Measurements from ENCODE around the gene GPR78. TPM values are rescaled to one million over a fixed set of nuclear protein-coding genes. Genes with fewer than 3 reads are reported as not detected.

GPR78 gene
- total RNA-seq, 6 donors from 2014 or later, result 0.03 to 0.07 TPM; not detected in 4

GRCh38 chr4:8605289-8605688, 25.1 kb downstream of the GPR78 start:
- H3K27me3 ChIP-seq, result no peaks in the 10 kb centered on the region
- DNase-seq (no peak), ATAC-seq (ENCODE audit: low FRiP score in 2 of 2) (no peak)
- peaks cover 4 to 5% (median 4%) of the 10 kb centered on the region in 4 donors for H3K4me1 ChIP-seq
- H3K27ac ChIP-seq, result no peak overlapping the region
- no peak overlapping the region for H3K4me3 ChIP-seq
- no peaks in the 10 kb centered on the region for H3K36me3 ChIP-seq
- no peaks in the 10 kb centered on the region for H3K9me3 ChIP-seq
- TF ChIP-seq POLR2AphosphoS5 (IDR thresholded peaks at IDR 0.05) (no peak), EP300 (IDR thresholded peaks at IDR 0.05) (no peak), CTCF (IDR thresholded peaks at IDR 0.05) (no peak), POLR2A (IDR thresholded peaks at IDR 0.05) (no peak)
- WGBS, 2 donors, result 85 to 94% methylated on average over 1 of the region's 1 CpG

- H3K27ac ChIP-seq, result no peak overlapping the region
- 73 to 83% methylated on average over 6 to 26 of the region's 26 CpGs for WGBS, 2 donors
Observed at GRCh38 chr4:8606476-8606875, 26.3 kb downstream of the GPR78 start.

GRCh38 chr4:8606966-8607365, 26.8 kb downstream of the GPR78 start:
- TF ChIP-seq POLR2AphosphoS5 (IDR thresholded peaks at IDR 0.05), result no peak
- no peak for TF ChIP-seq EP300 (IDR thresholded peaks at IDR 0.05)
- no peak for TF ChIP-seq POLR2A (IDR thresholded peaks at IDR 0.05)
- no peak for TF ChIP-seq CTCF (IDR thresholded peaks at IDR 0.05)

More at GRCh38 chr4:8606476-8606875, 26.3 kb downstream of the GPR78 start:
- DNase-seq (peak in 1 of 2 donors; percentile 70), ATAC-seq (ENCODE audit: low FRiP score in 2 of 2) (no peak)
- no peaks in the 10 kb centered on the region for H3K36me3 ChIP-seq
- TF ChIP-seq POLR2AphosphoS5 (IDR thresholded peaks at IDR 0.05), result no peak
- TF ChIP-seq EP300 (IDR thresholded peaks at IDR 0.05), result no peak
- no peak for TF ChIP-seq POLR2A (IDR thresholded peaks at IDR 0.05)
- no peak for TF ChIP-seq CTCF (IDR thresholded peaks at IDR 0.05)
- peaks cover 4 to 5% (median 4%) of the 10 kb centered on the region in 4 donors for H3K4me1 ChIP-seq
- no peaks in the 10 kb centered on the region for H3K9me3 ChIP-seq
- no peak overlapping the region for H3K4me3 ChIP-seq
- no peaks in the 10 kb centered on the region for H3K27me3 ChIP-seq

GRCh38 chr4:8607603-8608481, 27.6 kb downstream of the GPR78 start:
- 14 to 36% methylated on average over 6 to 37 of the region's 42 CpGs for WGBS, 2 donors
- Histone ChIP-seq H3K4me3 (no peak overlapping the region), H3K4me1 (peaks cover 4 to 5% (median 4%) of the 10 kb centered on the region in 4 donors), H3K36me3 (no peaks in the 10 kb centered on the region), H3K27me3 (no peaks in the 10 kb centered on the region), H3K27ac (no peak overlapping the region), H3K9me3 (no peaks in the 10 kb centered on the region)
- ATAC-seq (ENCODE audit: low FRiP score in 2 of 2), result peak in 1 of 2 donors; percentile 65
- TF ChIP-seq CTCF (IDR thresholded peaks at IDR 0.05) (peak; percentile 81 to 96 (median 86)), POLR2A (IDR thresholded peaks at IDR 0.05) (no peak), EP300 (IDR thresholded peaks at IDR 0.05) (no peak), POLR2AphosphoS5 (IDR thresholded peaks at IDR 0.05) (no peak)
- DNase-seq, result peak in 1 of 2 donors; percentile 92

More at GRCh38 chr4:8606966-8607365, 26.8 kb downstream of the GPR78 start:
- H3K27me3 ChIP-seq, result no peaks in the 10 kb centered on the region
- 60 to 65% methylated on average over 5 to 10 of the region's 10 CpGs for WGBS, 2 donors
- no peak overlapping the region for H3K4me3 ChIP-seq
- no peaks in the 10 kb centered on the region for H3K9me3 ChIP-seq
- H3K4me1 ChIP-seq, result peaks cover 4 to 5% (median 4%) of the 10 kb centered on the region in 4 donors
- no peak for ATAC-seq (ENCODE audit: low FRiP score in 2 of 2)
- H3K36me3 ChIP-seq, result no peaks in the 10 kb centered on the region
- no peak overlapping the region for H3K27ac ChIP-seq
- DNase-seq, result peak in 1 of 2 donors; percentile 36

Measured in upper lobe of left lung (tissue), 6 donors.